Measurements from ENCODE around the gene CLDN7.

Gene CLDN7

GRCh38 chr17:7285679-7286078 is 23.4 kb upstream of the CLDN7 start:
- DNase-seq, result no peak

GRCh38 chr17:7284911-7285310 is 22.6 kb upstream of the CLDN7 start:
- DNase-seq, result no peak

GRCh38 chr17:7283471-7284216 is 21.4 kb upstream of the CLDN7 start:
- DNase-seq, result no peak

- no peak for DNase-seq
These were observed 20.6 kb upstream of the CLDN7 start for GRCh38 chr17:7282752-7283321.

GRCh38 chr17:7281953-7282751 is 19.9 kb upstream of the CLDN7 start:
- DNase-seq, result no peak

- DNase-seq, result peak; percentile 64
These were observed 19.0 kb upstream of the CLDN7 start, which contains the start of gene SLC2A4 for GRCh38 chr17:7281074-7281952. TSS of gene SLC2A4 (plus strand) at chr17:7281718. CDS start at chr17:7281935, 217 bp downstream.

GRCh38 chr17:7280519-7281073 is 18.3 kb upstream of the CLDN7 start:
- peak; percentile 81 for DNase-seq

GRCh38 chr17:7279448-7279847 is 17.2 kb upstream of the CLDN7 start:
- no peak for DNase-seq

GRCh38 chr17:7266784-7267183 is 4.5 kb upstream of the CLDN7 start:
- no peak for DNase-seq

GRCh38 chr17:7263801-7264078 is 1.5 kb upstream of the CLDN7 start:
- no peak for DNase-seq

- DNase-seq, result no peak
These were observed 890 bp upstream of the CLDN7 start for GRCh38 chr17:7262935-7263800.

GRCh38 chr17:7261379-7262191 is 693 bp downstream of the CLDN7 start:
- DNase-seq, result no peak

GRCh38 chr17:7260651-7261378 is 1.5 kb downstream of the CLDN7 start:
- peak; percentile 27 for DNase-seq

- no peak for DNase-seq
These were observed 2.1 kb downstream of the CLDN7 start for GRCh38 chr17:7260151-7260550.

- DNase-seq, result no peak
These were observed 2.8 kb downstream of the CLDN7 start for GRCh38 chr17:7259555-7259889.

GRCh38 chr17:7258731-7259554 is 3.3 kb downstream of the CLDN7 start:
- DNase-seq, result no peak

GRCh38 chr17:7256766-7257456 is 5.4 kb downstream of the CLDN7 start:
- no peak for DNase-seq

- no peak for DNase-seq
These were observed 7.8 kb downstream of the CLDN7 start for GRCh38 chr17:7254511-7254910.

- DNase-seq, result no peak
These were observed 9.2 kb downstream of the CLDN7 start for GRCh38 chr17:7253082-7253481.

Data from DMS153 (cell line).